ENCODE results near the gene METTL15.

- TF ChIP-seq, protein P1, sequence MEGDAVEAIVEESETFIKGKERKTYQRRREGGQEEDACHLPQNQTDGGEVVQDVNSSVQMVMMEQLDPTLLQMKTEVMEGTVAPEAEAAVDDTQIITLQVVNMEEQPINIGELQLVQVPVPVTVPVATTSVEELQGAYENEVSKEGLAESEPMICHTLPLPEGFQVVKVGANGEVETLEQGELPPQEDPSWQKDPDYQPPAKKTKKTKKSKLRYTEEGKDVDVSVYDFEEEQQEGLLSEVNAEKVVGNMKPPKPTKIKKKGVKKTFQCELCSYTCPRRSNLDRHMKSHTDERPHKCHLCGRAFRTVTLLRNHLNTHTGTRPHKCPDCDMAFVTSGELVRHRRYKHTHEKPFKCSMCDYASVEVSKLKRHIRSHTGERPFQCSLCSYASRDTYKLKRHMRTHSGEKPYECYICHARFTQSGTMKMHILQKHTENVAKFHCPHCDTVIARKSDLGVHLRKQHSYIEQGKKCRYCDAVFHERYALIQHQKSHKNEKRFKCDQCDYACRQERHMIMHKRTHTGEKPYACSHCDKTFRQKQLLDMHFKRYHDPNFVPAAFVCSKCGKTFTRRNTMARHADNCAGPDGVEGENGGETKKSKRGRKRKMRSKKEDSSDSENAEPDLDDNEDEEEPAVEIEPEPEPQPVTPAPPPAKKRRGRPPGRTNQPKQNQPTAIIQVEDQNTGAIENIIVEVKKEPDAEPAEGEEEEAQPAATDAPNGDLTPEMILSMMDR (IDR thresholded peaks at IDR 0.05), result no peak
- no peak for TF ChIP-seq POLR2A (IDR thresholded peaks at IDR 0.05)
Observed at GRCh38 chr11:28227460-28227859, 119.3 kb downstream of the METTL15 start.

All from vagina (tissue), 2 donors.